GM12878 (cell line): ENCODE data around the gene TMEM53. TPM values are rescaled to one million over a fixed set of nuclear protein-coding genes. Genes with fewer than 3 reads are reported as not detected.

ENCODE experiments used
- ATF7 ChIP-seq: fragments of 450-650 bp; IDR thresholded peaks from 2 replicates; pipeline ENCODE4 v1.6.1; 2016; ENCODE audit warnings: low read depth, mild to moderate bottlenecking
- CBX5 ChIP-seq: sonication (generic); IDR thresholded peaks from 2 replicates; pipeline ENCODE4 v1.6.1; 2016; ENCODE audit warnings: low read depth, moderate library complexity, mild to moderate bottlenecking, inconsistent platforms
- CUX1 ChIP-seq: IDR thresholded peaks from 2 replicates; pipeline ENCODE4 v1.6.1; 2012; ENCODE audit warnings: improper control_type of control experiment, low read depth, low read length; ENCODE audit not compliant: insufficient replicate concordance
- E4F1 ChIP-seq: fragments of 450-650 bp; IDR thresholded peaks from 2 replicates; pipeline ENCODE4 v1.6.1; 2018; ENCODE audit warnings: borderline replicate concordance, mild to moderate bottlenecking; ENCODE audit not compliant: partially characterized antibody
- HDGF ChIP-seq: fragments of 450-650 bp; IDR thresholded peaks from 2 replicates; pipeline ENCODE4 v1.6.1; 2016; ENCODE audit warnings: antibody characterized with exemption
- IKZF2 ChIP-seq, 2 experiments: fragments of 450-650 bp; IDR thresholded peaks; 2 replicates each; pipeline ENCODE4 v1.6.1; 2017; ENCODE audit warnings: mild to moderate bottlenecking in 2 of 2, moderate library complexity in 2 of 2
- NR2F1 ChIP-seq: fragments of 450-650 bp; conservative IDR thresholded peaks from 2 replicates; pipeline ENCODE4 v1.6.1; 2017; ENCODE audit warnings: mild to moderate bottlenecking
- POLR2AphosphoS2 ChIP-seq: IDR thresholded peaks from 2 replicates; pipeline ENCODE4 v1.6.1; 2011; ENCODE audit warnings: low read depth, mild to moderate bottlenecking, low read length, improper control_type of control experiment, moderate library complexity
- REST ChIP-seq: IDR thresholded peaks from 2 replicates; pipeline ENCODE4 v1.6.1; 2012; ENCODE audit warnings: mild to moderate bottlenecking, low read depth, low read length
- SKIL ChIP-seq: fragments of 450-650 bp; IDR thresholded peaks from 2 replicates; pipeline ENCODE4 v1.6.1; 2017; ENCODE audit warnings: mild to moderate bottlenecking, low read depth, inconsistent platforms; ENCODE audit not compliant: poor library complexity, severe bottlenecking
- SMAD1 ChIP-seq: fragments of 450-650 bp; IDR thresholded peaks from 2 replicates; pipeline ENCODE4 v1.6.1; 2018; ENCODE audit warnings: mild to moderate bottlenecking, low read depth; ENCODE audit not compliant: partially characterized antibody
- USF1 ChIP-seq: IDR thresholded peaks from 2 replicates; pipeline ENCODE4 v1.6.1; 2011; ENCODE audit warnings: borderline replicate concordance, low read depth, mild to moderate bottlenecking, moderate library complexity, mixed read lengths, low read length; ENCODE audit not compliant: insufficient read depth; ENCODE audit errors: extremely low read length
- polyA plus RNA-seq, 11 experiments: library from polyadenylated mRNA; depleted of rRNA in 4 of 11; unstranded in 6 of 11; stranded (reverse) in 5 of 11; fragments of >200 nt; fragmentation: Nextera tagmentation in 4 of 11; fragmentation: Illumina TruSeq in 1 of 11; extraction: Ambion mirVana in 4 of 11; extraction: Trizol in 1 of 11; gene quantifications; 1 replicate in 1 of 11; 2 replicates in 10 of 11; pipeline versions ENCODE4 v1.2.1 to v1.2.3, GENCODE V29; 2011 to 2016; ENCODE audit warnings: inconsistent platforms in 2 of 11, missing spikeins in 2 of 11, low read depth in 1 of 11
- total RNA-seq, 4 experiments: library from RNA; depleted of rRNA in 3 of 4; stranded (reverse); fragments of >200 nt in 3 of 4; fragmentation: Illumina TruSeq in 1 of 4; extraction: Trizol in 1 of 4; gene quantifications; 2 replicates each; pipeline versions ENCODE4 v1.2.1 to v1.2.3, GENCODE V29; 2013 to 2021

The TMEM53 gene
- total and polyA plus RNA-seq, 10 of the 15 experiments (the other 5 are each of a cell fraction or from before 2014, with no cell fraction given), result 3.1 to 23.9 (median 11.1) TPM

- peak; percentile 84 for TF ChIP-seq SKIL
- peak; percentile 86 for TF ChIP-seq ATF7
- peak; percentile 94; the same call in 1 of the 2 replicates for TF ChIP-seq CBX5
- peak; percentile 59 for TF ChIP-seq REST
- TF ChIP-seq HDGF, result 0 out of 2 replicates have a peak, but pooled peaks have one; percentile 14
- peak; percentile 100 for TF ChIP-seq POLR2AphosphoS2
- peak; percentile 100 for TF ChIP-seq SMAD1
- TF ChIP-seq CUX1, result no peak
- TF ChIP-seq USF1, result no peak
- TF ChIP-seq E4F1, result no peak
- TF ChIP-seq IKZF2 (IDR thresholded peaks at IDR 0.05), result peak in 1 of 2 experiments; percentile 89
- peak; percentile 48; the same call in 1 of the 2 replicates for TF ChIP-seq NR2F1
Observed at GRCh38 chr1:44721485-44722361, 47.4 kb upstream of the TMEM53 start (continued).
